HG03521 (cell line): ENCODE results near the gene ORAI2.
"Not testable (repeated sequence)": the region's sequence is repeated elsewhere in the genome, so short reads cannot be mapped to it uniquely, and the experiment has no call there.

Experiments used
- ATAC-seq: cut with Tn5 transposase; IDR thresholded peaks from one replicate; pipeline ENCODE4 v1.9.1; 2021; ENCODE audit warnings: mild to moderate bottlenecking, moderate library complexity; ENCODE audit not compliant: unreplicated experiment

ORAI2 gene

GRCh38 chr7:102445674-102446071, 12.3 kb downstream of the ORAI2 start:
- no peak for ATAC-seq

DNA sequence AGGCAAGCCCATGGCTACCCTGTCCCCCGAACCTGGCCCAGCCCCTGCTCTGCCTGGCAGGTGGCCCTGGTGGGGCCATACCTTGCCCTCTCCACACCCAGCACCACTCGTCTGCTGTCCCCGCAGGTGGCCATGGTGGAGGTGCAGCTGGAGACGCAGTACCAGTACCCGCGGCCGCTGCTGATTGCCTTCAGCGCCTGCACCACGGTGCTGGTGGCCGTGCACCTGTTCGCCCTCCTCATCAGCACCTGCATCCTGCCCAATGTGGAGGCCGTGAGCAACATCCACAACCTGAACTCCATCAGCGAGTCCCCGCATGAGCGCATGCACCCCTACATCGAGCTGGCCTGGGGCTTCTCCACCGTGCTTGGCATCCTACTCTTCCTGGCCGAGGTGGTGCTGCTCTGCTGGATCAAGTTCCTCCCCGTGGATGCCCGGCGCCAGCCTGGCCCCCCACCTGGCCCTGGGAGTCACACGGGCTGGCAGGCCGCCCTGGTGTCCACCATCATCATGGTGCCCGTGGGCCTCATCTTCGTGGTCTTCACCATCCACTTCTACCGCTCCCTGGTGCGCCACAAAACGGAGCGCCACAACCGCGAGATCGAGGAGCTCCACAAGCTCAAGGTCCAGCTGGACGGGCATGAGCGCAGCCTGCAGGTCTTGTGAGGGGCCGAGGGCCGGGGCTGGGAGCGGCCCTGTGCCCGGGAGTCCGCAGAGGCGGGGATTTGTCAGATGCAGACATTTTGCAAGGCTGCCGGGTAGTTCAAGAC, 13.2 kb downstream of the ORAI2 start:
- no peak for ATAC-seq

- no peak for ATAC-seq
These were observed 13.9 kb downstream of the ORAI2 start for GRCh38 chr7:102447311-102447710.

DNA sequence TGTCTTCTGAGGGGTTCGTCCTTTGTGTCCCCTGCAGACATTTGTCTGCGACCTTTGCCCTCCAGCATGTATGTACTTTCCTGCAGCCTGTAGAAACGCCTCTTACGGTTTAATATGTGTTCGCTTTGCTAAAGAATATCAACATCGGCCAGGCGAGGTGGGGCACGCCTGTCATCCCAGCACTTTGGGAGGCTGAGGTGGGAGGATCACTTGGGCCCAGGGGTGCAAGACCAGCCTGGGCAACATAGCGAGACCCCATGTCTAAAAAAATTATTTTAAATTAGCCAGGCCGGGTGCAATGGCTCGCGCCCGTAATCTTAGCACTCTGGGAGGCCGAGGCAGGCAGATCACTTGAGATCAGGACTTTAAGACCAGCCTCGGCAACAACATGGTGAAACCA, 15.8 kb downstream of the ORAI2 start:
- ATAC-seq, result no peak

- ATAC-seq, result no peak
These were observed 16.9 kb downstream of the ORAI2 start for GRCh38 chr7:102450242-102450641.

- no peak for ATAC-seq
These were observed 18.1 kb downstream of the ORAI2 start for GRCh38 chr7:102451371-102452054.

- ATAC-seq, result no peak
These were observed 19.1 kb downstream of the ORAI2 start for GRCh38 chr7:102452451-102452850.

- no peak for ATAC-seq
These were observed 19.9 kb downstream of the ORAI2 start for GRCh38 chr7:102453319-102453718.

GRCh38 chr7:102454468-102454867, 21.1 kb downstream of the ORAI2 start:
- ATAC-seq, result no peak

DNA sequence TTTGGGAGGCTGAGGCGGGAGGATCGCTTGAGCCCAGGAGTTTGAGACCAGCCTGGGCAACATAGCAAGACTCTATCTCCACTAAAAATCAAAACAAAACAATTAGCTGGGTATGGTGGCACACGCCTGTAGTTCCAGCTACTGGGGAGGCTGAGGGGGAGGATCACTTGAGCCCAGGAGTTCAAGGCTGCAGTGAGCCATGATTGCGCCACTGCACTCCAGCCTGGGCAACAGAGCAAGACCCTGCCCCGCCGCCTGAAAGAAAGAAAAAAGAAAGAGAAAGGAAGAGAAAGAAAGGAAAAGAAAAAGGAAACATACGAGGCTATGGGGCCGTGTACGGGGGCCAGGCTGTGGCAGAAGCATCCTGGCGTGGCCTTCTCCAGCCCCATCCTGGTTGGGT, 21.6 kb downstream of the ORAI2 start:
- not testable (repeated sequence) for ATAC-seq

GRCh38 chr7:102455596-102455995, 22.2 kb downstream of the ORAI2 start:
- no peak for ATAC-seq

DNA sequence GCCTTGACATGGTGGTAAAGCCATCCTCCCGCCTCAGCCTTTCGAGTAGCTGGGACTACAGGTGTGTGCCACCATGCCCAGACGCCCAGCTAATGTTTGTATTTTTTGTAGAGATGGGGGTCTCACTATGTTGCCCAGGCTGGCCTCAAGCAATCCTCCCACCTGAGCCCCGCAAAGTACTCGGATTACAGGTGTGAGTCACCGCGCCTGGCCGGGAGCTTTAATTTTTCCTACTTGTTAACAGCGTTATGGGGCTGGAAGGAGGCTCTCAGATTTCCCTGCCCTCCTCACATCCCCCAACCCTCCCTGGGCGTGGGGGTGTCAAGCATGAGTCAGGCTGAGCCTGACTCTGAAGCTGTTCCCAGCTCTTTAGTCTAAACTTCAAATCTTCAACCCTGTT, 23.0 kb downstream of the ORAI2 start:
- ATAC-seq, result no peak

GRCh38 chr7:102457352-102457924, 24.1 kb downstream of the ORAI2 start:
- no peak for ATAC-seq

GRCh38 chr7:102459221-102459844, 26.0 kb downstream of the ORAI2 start:
- no peak for ATAC-seq

- ATAC-seq, result no peak
These were observed 27.1 kb downstream of the ORAI2 start for GRCh38 chr7:102460467-102460866.

- ATAC-seq, result no peak
These were observed 30.6 kb downstream of the ORAI2 start for GRCh38 chr7:102463841-102464576.

- peak; percentile 90 for ATAC-seq
These were observed 31.4 kb downstream of the ORAI2 start, which contains the start of the genes ALKBH4 and LRWD1 for GRCh38 chr7:102464577-102465280. Gene ALKBH4, minus strand, starts transcription at chr7:102464863. Its CDS starts 27 bp downstream, at chr7:102464836. Gene LRWD1, plus strand, starts transcription at chr7:102464984. Its CDS starts 97 bp downstream, at chr7:102465081.

- no peak for ATAC-seq
These were observed 32.7 kb downstream of the ORAI2 start for GRCh38 chr7:102466097-102466496.

- no peak for ATAC-seq
These were observed 34.5 kb downstream of the ORAI2 start for GRCh38 chr7:102467581-102468477.
